ENCODE data around the gene LRMDA.

- TF ChIP-seq CTCF (IDR thresholded peaks at IDR 0.05): no peak
- no peak for TF ChIP-seq POLR2A (IDR thresholded peaks at IDR 0.05)
Measured at GRCh38 chr10:75938380-75939122, 507.1 kb downstream of the LRMDA start.

All from sigmoid colon (tissue), 3 donors.